HFFc6 (cell line): ENCODE results near the gene SVIL. TPM values are rescaled to one million over a fixed set of nuclear protein-coding genes. Genes with fewer than 3 reads are reported as not detected.
"Not testable (repeated sequence)": the region's sequence is repeated elsewhere in the genome, so short reads cannot be mapped to it uniquely, and the experiment has no call there.

Experiments
- DNase-seq: peaks from one replicate; pipeline ENCODE4 v3.0.0-alpha.2; 2018
- H3K27ac Mint-ChIP-seq: 2 replicates; pipeline ENCODE4 v1.8.0; 2020; ENCODE audit warnings: mild to moderate bottlenecking, mixed read lengths
- H3K27me3 Mint-ChIP-seq: 2 replicates; pipeline ENCODE4 v1.8.0; 2021; ENCODE audit warnings: mild to moderate bottlenecking, moderate library complexity, mixed read lengths; ENCODE audit not compliant: insufficient read depth
- H3K36me3 Mint-ChIP-seq: 2 replicates; pipeline ENCODE4 v1.8.0; 2021; ENCODE audit warnings: low read depth, mixed read lengths
- H3K4me1 Mint-ChIP-seq: 2 replicates; pipeline ENCODE4 v1.8.0; 2020; ENCODE audit warnings: low read depth, mixed read lengths
- H3K4me3 Mint-ChIP-seq: 2 replicates; pipeline ENCODE4 v1.8.0; 2020; ENCODE audit warnings: mild to moderate bottlenecking, moderate library complexity, mixed read lengths
- H3K9me3 Mint-ChIP-seq: 2 replicates; pipeline ENCODE4 v1.8.0; 2020; ENCODE audit warnings: mild to moderate bottlenecking, mixed read lengths
- total RNA-seq, 6 experiments: library from RNA; stranded (reverse); fragmentation: NEBNext Ultra II Directional; extraction: Animal tissue kit (Norgen Biotek cat#: 25700); gene quantifications; 2 replicates in 1 of 6; 3 replicates in 5 of 6; pipeline ENCODE4 v1.2.3, GENCODE V29; 2021
- TF ChIP-seq, protein P1 (sequence below): fragments of 200-600 bp; sonication (generic); IDR thresholded peaks from 2 replicates; pipeline ENCODE4 v1.5.0; 2021; ENCODE audit warnings: antibody characterized with exemption, mild to moderate bottlenecking

SVIL gene
- total RNA-seq, 6 experiments from 2014 or later = 0.22 to 0.89 (median 0.48) TPM

- no peak overlapping the region for H3K27ac Mint-ChIP-seq
- DNase-seq = no peak
- TF ChIP-seq, protein P1, sequence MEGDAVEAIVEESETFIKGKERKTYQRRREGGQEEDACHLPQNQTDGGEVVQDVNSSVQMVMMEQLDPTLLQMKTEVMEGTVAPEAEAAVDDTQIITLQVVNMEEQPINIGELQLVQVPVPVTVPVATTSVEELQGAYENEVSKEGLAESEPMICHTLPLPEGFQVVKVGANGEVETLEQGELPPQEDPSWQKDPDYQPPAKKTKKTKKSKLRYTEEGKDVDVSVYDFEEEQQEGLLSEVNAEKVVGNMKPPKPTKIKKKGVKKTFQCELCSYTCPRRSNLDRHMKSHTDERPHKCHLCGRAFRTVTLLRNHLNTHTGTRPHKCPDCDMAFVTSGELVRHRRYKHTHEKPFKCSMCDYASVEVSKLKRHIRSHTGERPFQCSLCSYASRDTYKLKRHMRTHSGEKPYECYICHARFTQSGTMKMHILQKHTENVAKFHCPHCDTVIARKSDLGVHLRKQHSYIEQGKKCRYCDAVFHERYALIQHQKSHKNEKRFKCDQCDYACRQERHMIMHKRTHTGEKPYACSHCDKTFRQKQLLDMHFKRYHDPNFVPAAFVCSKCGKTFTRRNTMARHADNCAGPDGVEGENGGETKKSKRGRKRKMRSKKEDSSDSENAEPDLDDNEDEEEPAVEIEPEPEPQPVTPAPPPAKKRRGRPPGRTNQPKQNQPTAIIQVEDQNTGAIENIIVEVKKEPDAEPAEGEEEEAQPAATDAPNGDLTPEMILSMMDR = no peak
- H3K36me3 Mint-ChIP-seq = peaks cover 10% of the 10 kb centered on the region; the same call in 1 of the 2 replicates
- H3K9me3 Mint-ChIP-seq = peaks cover 5% of the 10 kb centered on the region; the same call in 1 of the 2 replicates
- H3K4me1 Mint-ChIP-seq = peaks cover under 1% of the 10 kb centered on the region; the same call in 1 of the 2 replicates
- H3K4me3 Mint-ChIP-seq = no peak overlapping the region
- H3K27me3 Mint-ChIP-seq = peaks cover 46% of the 10 kb centered on the region
Measured at GRCh38 chr10:29613791-29614190, 21.0 kb downstream of the SVIL start.

- Mint-ChIP-seq H3K36me3 (peaks cover 10% of the 10 kb centered on the region; the same call in 1 of the 2 replicates), H3K4me1 (no peaks in the 10 kb centered on the region), H3K9me3 (peaks cover 5% of the 10 kb centered on the region; the same call in 1 of the 2 replicates), H3K27ac (no peak overlapping the region), H3K27me3 (peaks cover 41% of the 10 kb centered on the region), H3K4me3 (no peak overlapping the region)
- DNase-seq = no peak
- TF ChIP-seq, protein P1 = no peak
Measured at GRCh38 chr10:29613196-29613595, 21.6 kb downstream of the SVIL start.

DNA sequence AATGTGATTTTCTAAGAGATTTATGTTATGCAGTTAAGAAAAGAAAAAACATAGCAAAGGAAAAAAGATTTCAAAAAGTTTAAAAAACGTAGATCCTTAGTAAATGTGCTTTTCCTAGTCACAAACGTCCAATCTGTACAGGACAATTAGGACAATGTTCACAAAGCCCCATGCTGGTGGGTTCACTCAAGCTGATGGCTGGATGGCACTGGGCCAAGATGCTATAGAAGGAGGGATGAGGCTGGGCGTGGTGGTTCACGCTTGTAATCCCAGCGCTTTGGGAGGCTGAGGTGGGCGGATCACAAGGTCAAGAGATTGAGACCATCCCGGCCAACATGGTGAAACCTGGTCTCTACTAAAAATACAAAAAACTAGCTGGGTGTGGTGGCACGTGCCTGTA is 22.1 kb downstream of the SVIL start:
- Mint-ChIP-seq H3K27me3 (peaks cover 37% of the 10 kb centered on the region), H3K27ac (no peak overlapping the region), H3K4me3 (no peak overlapping the region), H3K4me1 (no peaks in the 10 kb centered on the region), H3K9me3 (peaks cover 5% of the 10 kb centered on the region; the same call in 1 of the 2 replicates), H3K36me3 (peaks cover 10% of the 10 kb centered on the region; the same call in 1 of the 2 replicates)
- TF ChIP-seq, protein P1 = no peak
- DNase-seq = no peak

GRCh38 chr10:29611781-29612381 is 22.9 kb downstream of the SVIL start:
- TF ChIP-seq, protein P1 = no peak
- DNase-seq = no peak

GRCh38 chr10:29610876-29611647 is 23.7 kb downstream of the SVIL start:
- no peak for DNase-seq
- Mint-ChIP-seq H3K4me3 (no peak overlapping the region), H3K4me1 (no peaks in the 10 kb centered on the region), H3K27ac (no peak overlapping the region), H3K9me3 (peaks cover 5% of the 10 kb centered on the region; the same call in 1 of the 2 replicates), H3K36me3 (peaks cover 10% of the 10 kb centered on the region; the same call in 1 of the 2 replicates), H3K27me3 (peaks cover 37% of the 10 kb centered on the region)
- TF ChIP-seq, protein P1 = no peak

More at GRCh38 chr10:29611781-29612381, 22.9 kb downstream of the SVIL start:
- H3K27ac Mint-ChIP-seq = no peak overlapping the region
- H3K4me3 Mint-ChIP-seq = no peak overlapping the region
- peaks cover 10% of the 10 kb centered on the region; the same call in 1 of the 2 replicates for H3K36me3 Mint-ChIP-seq
- H3K27me3 Mint-ChIP-seq = peaks cover 40% of the 10 kb centered on the region
- no peaks in the 10 kb centered on the region for H3K4me1 Mint-ChIP-seq
- H3K9me3 Mint-ChIP-seq = peaks cover 5% of the 10 kb centered on the region; the same call in 1 of the 2 replicates

DNA sequence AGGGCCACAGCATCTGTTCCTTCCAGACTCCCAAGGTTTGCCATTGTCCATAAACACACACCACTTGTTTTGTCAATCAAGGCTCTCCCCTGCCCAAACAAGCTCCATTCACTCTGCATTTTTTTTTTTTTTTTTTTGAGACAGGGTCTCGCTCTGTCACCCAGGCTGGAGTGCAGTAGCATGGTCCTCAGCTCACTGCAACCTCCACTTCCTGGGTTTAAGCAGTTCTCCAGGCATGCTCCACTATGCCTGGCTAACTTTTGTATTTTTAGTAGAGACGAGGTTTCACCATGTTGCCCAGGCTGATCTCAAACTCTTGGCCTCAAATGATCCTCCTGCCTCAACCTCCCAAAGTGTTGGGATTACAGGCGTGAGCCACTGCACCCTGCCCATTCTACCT is 24.4 kb downstream of the SVIL start:
- not testable (repeated sequence) for H3K4me1 Mint-ChIP-seq, H3K27ac Mint-ChIP-seq, DNase-seq, H3K4me3 Mint-ChIP-seq, H3K9me3 Mint-ChIP-seq, H3K36me3 Mint-ChIP-seq
- H3K27me3 Mint-ChIP-seq = peaks cover 34% of the 10 kb centered on the region
